HG03565 (cell line): ENCODE data around the gene SORCS2.
"Not testable (repeated sequence)": the region's sequence is repeated elsewhere in the genome, so short reads cannot be mapped to it uniquely, and the experiment has no call there.

Experiments
- ATAC-seq: cut with Tn5 transposase; IDR thresholded peaks from one replicate; pipeline ENCODE4 v1.9.1; 2021; ENCODE audit warnings: mild to moderate bottlenecking, moderate library complexity; ENCODE audit not compliant: unreplicated experiment

The SORCS2 gene

GRCh38 chr4:7590899-7591298 is 398.6 kb downstream of the SORCS2 start:
- ATAC-seq: no peak

GRCh38 chr4:7591409-7592053 is 399.2 kb downstream of the SORCS2 start:
- no peak for ATAC-seq

GRCh38 chr4:7593646-7594412 is 401.5 kb downstream of the SORCS2 start:
- ATAC-seq: no peak

- ATAC-seq: no peak
Observed at GRCh38 chr4:7595934-7596461, 403.7 kb downstream of the SORCS2 start.

- no peak for ATAC-seq
Observed at GRCh38 chr4:7596918-7597606, 404.7 kb downstream of the SORCS2 start.

GRCh38 chr4:7598939-7599790 is 406.8 kb downstream of the SORCS2 start:
- no peak for ATAC-seq

- no peak for ATAC-seq
Observed at GRCh38 chr4:7600247-7600646, 407.9 kb downstream of the SORCS2 start.

GRCh38 chr4:7602166-7602565 is 409.8 kb downstream of the SORCS2 start:
- ATAC-seq: not testable (repeated sequence)

GRCh38 chr4:7607156-7607910 is 415.0 kb downstream of the SORCS2 start:
- ATAC-seq: no peak

GRCh38 chr4:7608046-7608445 is 415.7 kb downstream of the SORCS2 start:
- no peak for ATAC-seq

- no peak for ATAC-seq
Observed at GRCh38 chr4:7609316-7609715, 417.0 kb downstream of the SORCS2 start.

GRCh38 chr4:7610022-7610670 is 417.8 kb downstream of the SORCS2 start:
- no peak for ATAC-seq

GRCh38 chr4:7610841-7611240 is 418.5 kb downstream of the SORCS2 start:
- ATAC-seq: no peak

GRCh38 chr4:7612311-7612897 is 420.1 kb downstream of the SORCS2 start:
- no peak for ATAC-seq

GRCh38 chr4:7614350-7614949 is 422.1 kb downstream of the SORCS2 start:
- ATAC-seq: no peak

GRCh38 chr4:7616193-7616592 is 423.9 kb downstream of the SORCS2 start:
- no peak for ATAC-seq

GRCh38 chr4:7618361-7618760 is 426.0 kb downstream of the SORCS2 start:
- no peak for ATAC-seq

GRCh38 chr4:7620086-7620813 is 427.9 kb downstream of the SORCS2 start:
- ATAC-seq: no peak
